NCI-H82 (cell line): ENCODE results near the gene RAB10.
"Not testable (repeated sequence)": the region's sequence is repeated elsewhere in the genome, so short reads cannot be mapped to it uniquely, and the experiment has no call there.

ENCODE experiments used
- DNase-seq: peaks from one replicate; lab custom pipeline; 2025; lab: John Stamatoyannopoulos, UW

Gene RAB10

DNA sequence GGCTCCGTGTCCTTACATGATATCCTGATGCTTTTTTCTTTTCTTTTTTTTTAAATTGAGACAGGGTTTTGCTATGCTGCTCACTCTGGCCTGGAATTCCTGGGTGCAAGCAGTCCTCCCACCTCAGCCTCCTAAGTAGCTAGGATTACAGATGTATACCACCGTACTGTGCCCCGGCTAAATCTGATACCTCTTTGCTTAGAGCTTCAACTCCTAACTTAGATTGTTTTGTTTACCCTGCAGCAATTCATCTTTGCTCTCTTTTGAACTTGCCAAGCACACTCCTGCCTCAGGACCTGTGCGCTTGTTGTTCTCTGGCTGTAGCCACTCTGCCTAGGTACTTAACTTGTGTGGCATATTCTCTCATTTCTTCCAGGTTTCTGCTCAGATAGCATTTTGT lies 24.5 kb downstream of the RAB10 start:
- no peak for DNase-seq

DNA sequence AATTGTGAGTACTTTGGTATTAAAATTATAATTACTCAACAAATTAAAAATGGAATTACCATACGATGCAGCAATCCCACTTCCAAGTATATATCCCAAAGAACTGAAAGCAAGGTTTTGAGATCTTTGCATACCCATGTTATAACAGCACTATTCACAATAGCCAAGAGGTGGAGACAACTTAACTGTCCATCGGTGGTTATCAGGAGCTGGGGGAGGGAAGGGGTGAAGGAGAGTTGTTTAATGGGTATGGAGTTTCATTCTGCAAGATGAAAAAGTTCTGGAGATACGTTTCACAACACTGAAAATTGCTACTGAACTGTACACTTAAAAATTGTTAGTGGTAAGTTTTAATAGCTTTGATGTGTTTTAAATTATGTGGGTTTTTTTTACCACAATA lies 25.7 kb downstream of the RAB10 start:
- no peak for DNase-seq

DNA sequence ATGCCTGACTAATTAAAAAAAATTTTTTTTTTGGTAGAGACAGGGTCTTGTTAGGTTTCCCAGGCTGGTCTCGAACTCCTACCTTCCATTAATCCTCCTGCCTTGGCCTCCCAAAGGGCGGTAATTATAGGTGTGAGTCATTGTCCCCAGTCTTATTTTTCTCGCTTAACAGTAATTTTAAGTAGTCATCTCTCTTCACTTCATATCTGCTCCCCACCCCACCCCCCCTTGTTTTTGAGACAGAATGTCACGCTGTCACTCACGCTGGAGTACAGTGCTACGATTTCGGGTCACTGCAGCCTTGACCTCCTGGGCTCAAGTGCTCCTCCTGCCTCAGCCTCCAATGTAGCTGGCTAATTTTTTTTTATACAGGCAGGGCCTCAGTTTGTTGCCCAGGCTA lies 27.7 kb downstream of the RAB10 start:
- DNase-seq, result no peak

DNA sequence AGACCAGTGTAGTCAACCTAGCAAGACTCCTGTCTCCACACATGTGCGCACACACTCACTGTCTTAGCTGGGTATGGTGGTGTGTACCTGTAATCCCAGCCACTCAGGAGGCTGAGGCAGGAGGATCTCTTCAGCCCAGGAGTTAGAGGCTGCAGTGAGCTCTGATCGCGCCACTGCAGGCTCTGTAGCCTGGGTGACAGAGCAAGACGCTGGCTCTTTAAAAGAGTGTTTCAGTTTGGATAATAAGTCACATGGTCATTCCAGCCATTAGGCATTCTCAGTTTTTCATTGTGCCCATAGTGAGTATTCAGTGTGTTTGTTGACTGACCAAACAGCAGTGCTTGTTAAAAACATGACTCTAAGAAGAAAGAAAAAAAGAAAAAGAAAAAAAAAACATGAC lies 31.0 kb downstream of the RAB10 start:
- DNase-seq, result no peak

DNA sequence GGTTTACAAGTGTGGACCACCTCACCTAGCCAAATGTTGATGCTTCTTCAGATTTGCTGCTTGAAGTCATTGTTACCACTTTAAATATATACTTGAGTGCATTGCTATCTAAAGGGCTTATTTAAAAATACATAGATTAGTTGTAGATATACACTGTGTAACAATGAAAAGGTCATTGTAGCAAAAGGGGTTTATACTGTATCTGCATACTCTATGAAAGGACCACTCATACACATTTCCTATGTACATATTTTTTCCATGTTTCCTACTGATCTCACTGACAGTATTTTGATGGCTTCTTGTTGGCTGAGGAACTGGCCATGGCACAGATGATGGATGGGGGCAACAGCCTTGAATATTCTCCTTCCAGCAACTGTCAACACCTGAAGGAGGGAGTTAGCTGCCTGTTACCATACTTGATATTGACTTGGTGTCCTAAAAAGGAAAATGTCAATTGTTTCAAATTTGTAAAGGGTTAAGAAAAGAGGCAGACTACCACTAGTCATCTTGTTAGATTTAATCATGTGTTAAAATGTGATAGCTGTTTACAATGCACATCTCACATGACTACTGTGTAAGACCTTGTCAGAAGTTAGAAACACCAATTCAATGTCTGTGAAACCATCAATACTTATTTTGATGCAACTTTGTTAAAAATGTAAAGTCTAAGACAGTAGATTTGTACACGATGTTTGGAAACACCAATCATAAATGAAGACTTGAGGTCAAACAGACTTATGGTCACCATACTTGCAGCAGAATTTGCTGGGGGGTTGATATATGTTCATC lies 33.5 kb downstream of the RAB10 start:
- no peak for DNase-seq

DNA sequence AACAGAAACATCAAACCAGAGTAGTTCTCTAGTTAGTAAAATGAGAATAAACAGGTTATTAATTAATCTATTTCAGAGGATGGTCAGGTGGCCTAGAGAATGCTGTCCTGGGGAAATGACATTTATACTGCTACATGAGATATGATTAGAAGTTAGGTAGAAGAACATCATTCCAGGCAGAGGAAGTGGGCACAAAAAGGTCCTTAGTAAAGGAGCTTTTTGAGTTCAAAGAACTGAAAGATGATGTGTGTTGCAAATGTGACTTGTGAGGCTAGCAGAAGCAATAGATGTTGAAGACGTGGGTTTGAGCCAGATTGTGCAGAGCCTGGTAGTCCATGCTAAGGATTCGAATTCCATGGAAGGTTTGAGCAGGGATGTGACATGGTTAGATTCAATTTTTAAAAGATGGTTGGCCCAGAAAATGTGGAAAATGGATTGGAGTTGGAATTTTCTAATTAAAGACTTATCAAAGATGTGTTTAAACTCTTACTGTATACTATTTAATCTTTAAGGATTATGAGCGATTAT lies 34.2 kb downstream of the RAB10 start:
- DNase-seq, result peak; percentile 59

DNA sequence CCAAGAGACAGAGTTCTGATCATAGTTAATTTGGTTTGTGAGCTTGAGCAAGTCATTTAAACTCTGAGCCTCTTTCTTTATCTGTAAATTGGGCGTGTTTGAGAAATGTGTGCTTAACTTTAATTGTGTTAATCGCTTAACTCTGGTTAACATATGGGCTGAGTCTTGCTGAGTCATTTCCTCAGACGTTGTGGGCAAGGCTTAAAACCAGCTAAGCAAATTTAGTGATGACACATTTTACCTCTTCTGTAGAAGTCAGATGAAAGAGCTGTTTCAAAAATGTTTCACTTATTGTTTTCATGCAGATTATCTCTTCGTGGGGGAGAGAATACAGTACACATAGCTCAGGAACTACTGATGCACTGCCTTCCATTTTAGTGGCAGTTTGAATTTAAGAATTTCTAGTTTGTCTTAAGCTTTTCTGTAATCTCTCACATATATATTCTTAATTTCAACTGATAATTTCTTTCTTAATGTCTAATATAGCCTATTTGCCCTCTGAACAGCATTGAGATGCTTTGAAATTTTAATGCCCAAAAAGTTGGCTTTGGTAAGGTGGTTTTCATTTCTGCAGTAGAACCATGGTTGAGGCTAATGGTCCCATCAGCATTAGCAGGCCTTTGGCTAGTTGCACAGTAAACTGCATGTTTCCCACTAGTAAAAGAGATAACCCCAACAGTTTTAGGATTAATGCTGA lies 34.9 kb downstream of the RAB10 start:
- DNase-seq, result peak; percentile 89

DNA sequence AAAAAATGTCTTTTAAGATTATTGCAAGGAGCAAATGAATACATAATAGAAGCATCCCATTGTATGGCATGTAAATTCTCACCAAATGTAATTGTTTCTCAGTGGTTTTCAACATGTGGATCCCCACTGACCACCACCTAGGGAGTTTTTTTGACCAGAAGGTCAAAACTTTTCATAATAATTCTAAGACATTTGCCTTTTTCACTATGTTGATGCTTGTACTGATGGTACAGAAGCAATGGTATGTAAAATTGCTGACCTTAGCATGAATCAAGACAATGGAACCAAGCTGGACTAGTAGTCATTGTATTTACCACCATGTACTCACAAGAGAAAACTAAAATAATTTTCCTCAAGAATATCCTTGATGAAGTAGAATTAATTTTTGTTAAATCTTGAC lies 36.8 kb downstream of the RAB10 start:
- no peak for DNase-seq

DNA sequence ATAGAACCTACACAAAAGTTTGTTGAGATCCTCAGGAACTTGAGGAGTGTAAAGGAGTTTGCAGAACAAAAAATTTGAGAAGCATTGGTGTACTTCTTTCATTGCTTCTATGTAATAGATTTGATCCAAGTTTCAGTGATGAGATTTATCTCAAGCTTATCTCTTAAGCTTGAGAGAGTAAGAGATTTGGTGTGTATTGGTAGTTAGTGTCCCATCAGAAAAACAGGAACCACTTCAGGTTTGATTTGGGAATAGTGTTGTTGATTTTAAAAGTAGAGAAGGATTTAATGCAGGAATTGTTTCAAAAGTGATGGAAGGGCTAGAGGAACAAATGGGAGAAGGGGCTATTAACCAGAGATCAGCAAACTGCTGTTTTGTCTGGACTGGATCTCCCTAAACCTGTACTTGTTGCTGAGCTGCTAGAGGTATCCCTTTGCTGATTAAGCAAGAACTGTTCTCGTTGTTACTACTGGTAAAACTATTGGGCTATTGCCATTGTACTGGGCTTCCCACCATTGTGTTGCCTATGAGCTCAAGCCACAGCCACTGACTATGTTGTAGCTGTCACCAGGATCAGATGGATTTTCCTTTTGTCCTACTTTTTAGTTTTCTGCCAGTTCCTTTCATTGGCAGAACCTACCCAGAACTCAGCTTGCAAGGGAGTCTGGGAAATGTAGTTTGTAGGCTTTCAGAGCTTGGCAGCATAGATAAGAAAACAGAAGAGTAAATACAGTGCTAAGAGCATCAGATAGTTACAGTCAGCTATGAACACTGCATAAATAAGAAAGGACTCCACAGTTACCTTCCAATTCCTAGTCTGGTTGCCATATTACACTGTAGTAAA lies 39.3 kb downstream of the RAB10 start:
- DNase-seq, result peak; percentile 31

DNA sequence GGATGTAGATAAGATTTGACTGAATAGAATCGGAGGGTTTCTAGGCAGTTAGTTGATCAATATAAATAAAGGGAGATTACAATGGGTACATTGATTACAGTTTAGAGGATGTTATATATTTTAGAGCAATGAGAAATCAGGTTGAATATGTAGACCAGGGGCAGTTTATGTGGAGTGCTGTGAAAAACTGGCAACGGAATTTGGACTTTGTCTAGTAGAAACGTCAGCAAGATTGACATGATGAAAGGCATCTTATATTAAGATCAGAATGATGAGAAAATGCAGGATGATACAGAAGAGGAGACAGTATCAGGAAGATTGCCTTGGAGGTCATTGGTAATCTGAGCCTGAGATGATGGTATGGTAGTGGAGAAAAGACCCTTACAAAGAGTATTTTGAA lies 39.9 kb downstream of the RAB10 start:
- no peak for DNase-seq

DNA sequence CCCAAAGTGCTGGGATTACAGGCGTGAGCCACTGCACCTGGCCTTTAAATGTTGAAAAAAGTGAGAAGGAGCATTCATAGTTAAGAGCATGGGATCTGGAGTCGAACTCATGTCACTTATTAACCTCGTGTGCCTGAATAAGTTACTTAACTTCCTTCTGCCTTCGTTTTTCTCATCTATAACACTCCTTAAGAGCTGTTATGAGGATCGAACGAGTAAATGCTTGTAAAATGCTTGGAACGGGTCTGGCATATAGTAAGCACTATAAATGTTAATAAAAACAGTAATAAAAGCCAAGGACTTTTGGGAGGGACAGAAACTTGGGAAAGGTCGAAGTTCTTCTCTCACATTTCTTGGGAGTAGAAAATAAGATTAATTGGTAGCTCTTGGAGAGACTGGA lies 40.8 kb downstream of the RAB10 start:
- DNase-seq, result no peak

DNA sequence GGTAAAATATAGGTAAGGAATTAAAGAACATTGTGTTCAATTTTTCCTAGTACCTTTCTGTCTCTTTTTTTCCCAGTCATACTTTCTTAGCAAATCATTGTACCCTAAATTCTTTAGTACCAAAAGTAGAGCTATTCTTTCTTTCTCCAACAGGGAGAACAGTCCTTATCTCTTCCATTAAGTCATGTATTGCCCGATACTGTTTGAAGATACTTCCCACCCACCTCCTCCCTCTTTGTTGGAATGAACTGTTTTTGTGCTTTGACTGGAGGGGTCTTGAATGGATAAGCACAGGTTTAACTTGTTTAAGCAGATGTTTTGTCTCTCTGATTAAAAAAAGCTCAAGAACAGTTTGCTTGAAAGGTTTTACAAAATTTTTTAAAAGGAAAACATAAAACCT lies 41.3 kb downstream of the RAB10 start:
- no peak for DNase-seq

DNA sequence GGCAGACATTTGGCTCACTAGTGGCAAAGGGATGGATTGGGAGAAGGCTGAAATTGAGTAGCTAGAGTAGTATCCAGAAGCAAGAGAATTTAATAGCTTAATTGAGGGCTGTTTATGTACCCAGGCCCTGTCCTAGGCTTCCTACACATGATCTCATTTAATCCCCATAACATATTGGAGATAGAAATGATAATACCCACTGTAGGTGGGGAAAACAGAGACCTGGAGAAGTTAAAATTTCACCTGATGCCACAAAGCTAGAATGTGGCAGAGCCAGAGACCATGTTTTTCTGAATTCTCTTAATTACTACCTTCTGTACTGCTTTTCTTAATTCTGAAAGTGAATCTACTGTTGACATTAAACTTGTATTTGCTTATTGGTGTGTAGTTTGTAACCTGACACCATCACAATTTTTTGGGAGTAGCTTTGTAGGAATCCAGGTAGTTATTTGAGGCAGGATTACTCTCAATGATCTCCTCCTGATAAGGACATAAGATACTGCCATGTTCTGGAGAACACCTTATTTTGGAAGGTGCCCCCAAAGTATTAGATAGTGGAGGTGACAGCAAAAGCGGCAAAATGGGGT lies 42.2 kb downstream of the RAB10 start:
- no peak for DNase-seq

DNA sequence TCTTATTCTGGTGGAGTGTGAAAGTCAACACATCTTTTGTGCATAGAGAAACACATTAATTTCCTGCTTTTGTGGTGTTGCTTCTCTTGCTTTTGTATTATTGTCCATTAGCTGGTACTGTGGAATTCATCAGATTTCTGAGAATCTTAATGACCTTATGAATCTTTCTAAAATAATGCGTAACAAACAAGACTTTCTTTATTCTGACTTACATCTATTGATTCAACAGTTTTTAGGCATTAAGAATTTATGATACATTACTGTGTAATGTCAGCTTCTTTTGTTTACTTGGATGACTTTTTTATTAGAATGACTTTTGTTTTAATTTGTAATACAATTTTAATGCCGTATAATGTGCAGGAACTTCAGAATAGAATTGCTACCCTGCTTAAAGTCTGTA lies 43.4 kb downstream of the RAB10 start:
- DNase-seq, result no peak

DNA sequence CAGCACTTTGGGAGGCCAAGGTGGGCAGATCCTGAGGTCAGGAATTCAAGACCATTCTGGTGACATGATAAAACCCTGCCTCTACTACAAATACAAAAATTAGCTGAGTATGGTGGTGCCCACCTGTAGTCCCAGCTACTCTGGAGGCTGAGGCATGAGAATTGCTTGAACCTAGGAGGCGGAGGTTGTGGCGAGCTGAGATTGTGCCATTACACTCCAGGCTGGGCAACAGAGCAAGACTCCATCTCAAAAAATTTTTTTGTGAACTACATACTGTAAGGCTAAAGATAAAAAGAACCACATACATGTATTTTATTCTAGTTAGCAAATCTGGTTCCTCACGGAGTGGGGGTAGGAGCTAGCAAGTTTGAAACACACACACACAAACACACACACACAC lies 45.1 kb downstream of the RAB10 start:
- DNase-seq, result no peak

DNA sequence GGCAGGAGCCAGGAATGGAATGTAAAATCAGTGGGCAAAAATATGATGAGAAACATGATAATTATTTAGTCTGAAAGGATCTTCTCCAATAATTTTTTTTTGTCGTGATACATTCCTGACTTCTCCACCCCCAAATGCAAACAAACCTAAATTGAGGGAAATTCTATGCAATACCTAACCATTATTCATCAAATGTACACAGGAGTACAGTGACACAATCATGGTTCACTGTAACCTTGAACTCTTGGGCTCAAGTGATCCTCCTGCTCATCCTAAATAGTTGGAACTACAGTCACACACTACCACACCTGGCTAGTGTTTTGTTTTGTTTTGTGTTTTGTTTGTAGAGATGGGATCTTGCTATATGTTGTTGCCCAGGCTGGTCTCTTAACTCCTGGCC lies 46.5 kb downstream of the RAB10 start:
- DNase-seq, result no peak

DNA sequence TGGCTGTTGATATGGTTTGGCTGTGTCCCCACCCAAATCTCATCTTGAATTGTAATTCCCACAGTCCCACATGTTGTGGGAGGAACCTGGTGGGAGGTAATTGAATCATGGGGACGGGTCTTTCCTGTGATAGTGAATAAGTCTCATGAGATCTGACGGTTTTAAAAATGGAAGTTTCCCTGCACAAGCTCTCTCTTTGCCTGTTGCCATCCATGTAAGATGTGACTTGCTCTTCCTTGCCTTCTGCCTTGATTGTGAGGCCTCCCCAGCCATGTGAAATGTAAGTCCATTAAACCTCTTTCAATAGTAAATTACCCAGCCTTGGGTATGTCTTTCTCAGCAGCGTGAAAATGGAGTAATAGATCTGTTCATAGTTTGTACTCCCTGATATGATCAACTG lies 47.0 kb downstream of the RAB10 start:
- not testable (repeated sequence) for DNase-seq

DNA sequence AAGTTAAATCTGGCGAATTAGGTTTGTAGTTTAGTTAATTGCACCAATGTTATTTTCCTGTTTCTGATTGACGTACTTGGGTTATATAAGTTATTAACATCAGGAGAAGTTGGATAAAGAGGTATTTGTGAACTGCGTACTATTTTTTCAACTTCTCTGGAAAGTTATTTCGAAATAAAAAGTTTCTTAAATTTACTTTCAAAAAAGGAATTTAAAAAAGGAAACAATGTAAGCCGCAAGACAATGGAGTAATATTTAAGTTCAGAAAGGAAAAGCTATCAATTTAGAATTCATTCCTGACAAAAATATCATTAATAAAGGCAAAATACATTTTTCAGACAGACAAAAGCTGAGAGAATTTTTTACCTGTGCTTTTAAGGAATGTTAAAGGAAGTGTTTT lies 47.7 kb downstream of the RAB10 start:
- DNase-seq, result no peak

DNA sequence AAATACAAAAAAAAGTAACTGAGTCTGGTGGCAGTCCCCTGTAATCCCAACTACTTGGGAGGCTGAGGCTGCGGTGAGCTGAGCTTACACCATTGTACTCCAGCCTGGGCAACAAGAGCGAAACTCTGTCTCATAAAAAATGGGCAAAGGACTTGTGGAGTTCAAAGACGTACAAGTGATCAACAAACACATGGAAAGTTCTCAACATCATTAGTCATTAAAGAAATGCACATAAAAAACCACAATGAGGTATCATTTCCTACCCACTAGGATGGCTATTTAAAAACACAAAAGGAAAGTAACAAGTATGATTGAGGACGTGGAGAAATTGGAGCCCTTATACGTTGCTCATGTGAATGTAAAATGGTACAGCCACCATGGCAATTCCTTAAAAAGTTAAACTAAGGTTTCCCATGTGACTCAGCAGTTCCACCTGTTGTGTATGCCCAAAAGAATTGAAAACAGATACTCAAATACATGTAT lies 52.3 kb downstream of the RAB10 start:
- no peak for DNase-seq

DNA sequence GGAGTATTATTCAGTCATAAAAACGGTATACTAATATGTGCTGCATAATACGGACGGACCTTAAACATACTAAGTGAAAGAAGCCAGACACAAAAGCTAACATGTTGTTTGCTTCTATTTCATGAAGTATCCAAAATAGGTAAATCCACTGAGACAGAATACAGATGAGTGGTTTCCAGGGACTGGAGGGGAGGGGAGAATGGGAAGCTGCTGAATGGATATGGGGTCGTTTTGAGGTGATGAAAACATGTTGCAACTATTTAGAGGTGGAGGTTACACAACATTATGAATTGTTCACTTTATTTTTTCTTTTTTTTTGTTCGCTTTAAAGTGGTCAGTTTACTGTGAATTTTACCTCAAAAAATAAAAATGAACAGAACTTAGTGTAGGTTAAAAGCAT lies 52.9 kb downstream of the RAB10 start:
- DNase-seq, result no peak

DNA sequence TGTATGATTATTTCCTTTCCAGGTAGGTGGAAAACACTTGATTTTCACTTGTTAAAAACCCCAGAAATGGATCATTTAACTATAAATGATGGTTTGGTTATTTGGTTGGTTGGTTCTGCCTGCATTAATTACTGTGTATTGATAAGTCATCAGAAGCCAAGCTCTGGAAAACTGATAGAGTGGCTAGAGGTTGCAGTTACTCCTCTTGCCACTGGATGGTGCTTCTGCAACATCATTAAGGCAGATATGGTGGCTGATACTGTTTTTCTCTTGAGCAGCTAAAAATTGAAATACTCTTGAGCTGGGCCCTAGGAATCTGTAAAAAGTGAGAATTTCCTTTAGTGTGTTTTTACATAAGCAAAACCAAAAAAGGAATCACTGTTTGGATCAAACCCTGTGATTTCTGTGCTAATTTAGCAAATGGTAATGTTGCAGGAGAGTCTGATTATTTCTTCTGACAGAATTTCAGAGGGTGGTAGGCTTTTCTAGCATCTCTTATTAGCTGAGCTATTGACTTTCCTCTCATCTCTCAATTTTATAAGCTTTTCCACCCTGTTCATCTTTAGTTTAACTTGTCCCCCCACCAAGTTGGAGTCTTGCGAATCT lies 54.3 kb downstream of the RAB10 start:
- peak; percentile 62 for DNase-seq

DNA sequence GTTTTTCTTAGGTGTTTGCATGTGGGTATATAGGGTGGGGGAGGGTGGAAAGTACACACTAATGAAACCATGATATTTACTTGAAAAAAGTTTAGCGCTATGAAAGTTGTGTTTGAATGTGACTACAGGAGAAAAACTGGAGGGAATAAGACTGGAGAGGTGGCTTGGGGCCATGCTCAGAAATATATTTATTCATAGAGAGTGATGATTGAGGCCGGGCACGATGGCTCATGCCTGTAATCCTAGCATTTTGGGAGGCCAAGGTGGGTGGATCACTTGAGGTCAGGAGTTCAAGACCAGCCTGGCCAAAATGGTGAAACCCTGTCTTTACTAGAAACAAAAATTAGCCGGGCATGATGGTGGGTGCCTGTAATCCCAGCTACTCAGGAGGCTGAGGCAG lies 55.0 kb downstream of the RAB10 start:
- not testable (repeated sequence) for DNase-seq
